Activated CD4-positive, alpha-beta T cell treated with anti-CD3 and anti-CD28 coated beads, Interleukin-2, amount 50 U/mL, for 1 hour (primary cell): ENCODE measurements around the gene MN1.

Experiments
- DNase-seq: peaks from one replicate; pipeline ENCODE4 v3.0.0-alpha.2; 2020

MN1 gene

GRCh38 chr22:27709919-27710675 is 91.5 kb downstream of the MN1 start:
- DNase-seq: no peak

- DNase-seq: no peak
Observed at GRCh38 chr22:27706489-27706888, 95.1 kb downstream of the MN1 start.

GRCh38 chr22:27705408-27706080 is 96.0 kb downstream of the MN1 start:
- DNase-seq: no peak

GRCh38 chr22:27704581-27704980 is 97.0 kb downstream of the MN1 start:
- no peak for DNase-seq

- DNase-seq: no peak
Observed at GRCh38 chr22:27699383-27700019, 102.1 kb downstream of the MN1 start.

- DNase-seq: no peak
Observed at GRCh38 chr22:27698813-27699212, 102.7 kb downstream of the MN1 start.
